OCI-LY7 (cell line): ENCODE data around the gene ZMAT3.

Experiments
- EZH2phosphoT487 ChIP-seq: fragments of 200-600 bp; sonication (generic); IDR thresholded peaks from 2 replicates; pipeline ENCODE4 v1.6.1; 2018; ENCODE audit warnings: low read depth, borderline replicate concordance, mild to moderate bottlenecking, mixed run types, antibody characterized with exemption, low read length, moderate library complexity, mixed read lengths
- TF ChIP-seq, protein P1 (sequence below): fragments of 200-600 bp; sonication (generic); conservative IDR thresholded peaks from 2 replicates; pipeline ENCODE4 v1.5.1; 2014; ENCODE audit warnings: mild to moderate bottlenecking, antibody characterized with exemption, low read length, moderate library complexity, mixed read lengths

DNA sequence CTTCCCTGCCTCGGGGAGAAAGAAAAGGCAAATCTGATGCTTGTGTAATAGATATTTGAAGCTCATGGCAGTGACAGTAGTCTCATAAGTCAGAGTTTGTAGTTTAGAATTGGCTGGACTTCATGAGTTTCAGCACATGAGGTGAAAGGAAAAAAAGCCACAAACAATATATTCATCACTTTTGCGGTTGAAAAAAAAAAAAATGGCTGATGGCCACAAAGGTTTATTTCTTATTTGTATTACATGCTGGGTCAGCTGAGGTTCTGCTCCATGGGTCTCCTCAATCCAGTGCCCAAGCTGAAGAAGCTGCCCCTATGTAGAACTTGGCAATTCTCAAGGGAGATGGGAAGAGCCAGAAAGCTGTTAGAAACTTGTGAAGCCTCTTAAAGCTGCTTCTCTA lies 2.2 kb upstream of the ZMAT3 start:
- TF ChIP-seq, protein P1, sequence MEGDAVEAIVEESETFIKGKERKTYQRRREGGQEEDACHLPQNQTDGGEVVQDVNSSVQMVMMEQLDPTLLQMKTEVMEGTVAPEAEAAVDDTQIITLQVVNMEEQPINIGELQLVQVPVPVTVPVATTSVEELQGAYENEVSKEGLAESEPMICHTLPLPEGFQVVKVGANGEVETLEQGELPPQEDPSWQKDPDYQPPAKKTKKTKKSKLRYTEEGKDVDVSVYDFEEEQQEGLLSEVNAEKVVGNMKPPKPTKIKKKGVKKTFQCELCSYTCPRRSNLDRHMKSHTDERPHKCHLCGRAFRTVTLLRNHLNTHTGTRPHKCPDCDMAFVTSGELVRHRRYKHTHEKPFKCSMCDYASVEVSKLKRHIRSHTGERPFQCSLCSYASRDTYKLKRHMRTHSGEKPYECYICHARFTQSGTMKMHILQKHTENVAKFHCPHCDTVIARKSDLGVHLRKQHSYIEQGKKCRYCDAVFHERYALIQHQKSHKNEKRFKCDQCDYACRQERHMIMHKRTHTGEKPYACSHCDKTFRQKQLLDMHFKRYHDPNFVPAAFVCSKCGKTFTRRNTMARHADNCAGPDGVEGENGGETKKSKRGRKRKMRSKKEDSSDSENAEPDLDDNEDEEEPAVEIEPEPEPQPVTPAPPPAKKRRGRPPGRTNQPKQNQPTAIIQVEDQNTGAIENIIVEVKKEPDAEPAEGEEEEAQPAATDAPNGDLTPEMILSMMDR: no peak
- no peak for TF ChIP-seq EZH2phosphoT487
